Thoracic aorta (tissue), 2 donors: ENCODE data around the gene BTBD2. TPM values are rescaled to one million over a fixed set of nuclear protein-coding genes. Genes with fewer than 3 reads are reported as not detected.
A peak's percentile ranks its signal among the peaks of the same experiment; 100 is the strongest.

Experiments
- ATAC-seq: fragments of 150-250 bp; one replicate; pipeline ENCODE4 v1.8.0; 2017; ENCODE audit warnings: low read depth; ENCODE audit not compliant: insufficient number of reproducible peaks, low FRiP score
- DNase-seq: peaks from one replicate; pipeline ENCODE4 v3.0.0-alpha.2; 2020; ENCODE audit warnings: low spot score
- H3K27ac ChIP-seq, 2 donors: fragments of 200-600 bp; sonication (generic); 1 replicate in 1 of 2; 2 replicates in 1 of 2; pipeline ENCODE4 v1.5.1; 2016; ENCODE audit warnings: mild to moderate bottlenecking in 2 of 2, moderate library complexity in 2 of 2
- H3K27me3 ChIP-seq: fragments of 200-600 bp; sonication (generic); replicated peaks from 2 replicates; pipeline ENCODE4 v1.6.0; 2016; ENCODE audit warnings: mild to moderate bottlenecking; ENCODE audit not compliant: insufficient read depth
- H3K36me3 ChIP-seq: fragments of 200-600 bp; sonication (generic); one replicate; pipeline ENCODE4 v1.5.1; 2016
- H3K4me1 ChIP-seq, 2 donors: fragments of 200-600 bp; sonication (generic); 1 replicate in 1 of 2; 2 replicates in 1 of 2; pipeline versions ENCODE4 v1.5.1 to v1.6.0; 2016; ENCODE audit warnings: low read depth in 2 of 2, mild to moderate bottlenecking in 1 of 2; ENCODE audit not compliant: control insufficient read depth in 1 of 2
- H3K4me3 ChIP-seq: fragments of 200-600 bp; sonication (generic); 2 replicates; pipeline ENCODE4 v1.5.1; 2016; ENCODE audit warnings: mild to moderate bottlenecking
- H3K9me3 ChIP-seq: fragments of 200-600 bp; sonication (generic); 2 replicates; pipeline ENCODE4 v1.5.1; 2016
- total RNA-seq, 2 donors: library from RNA; depleted of rRNA; stranded (reverse); fragments of >200 nt; gene quantifications; one replicate each; pipeline versions ENCODE4 v1.1.0 to v1.2.3, GENCODE V29; 2016
- TF ChIP-seq, protein P1 (sequence below): fragments of 200-600 bp; sonication (generic); IDR thresholded peaks from one replicate; pipeline ENCODE4 v1.5.1; 2019; ENCODE audit warnings: antibody characterized with exemption

Gene BTBD2
- total RNA-seq, 2 donors from 2014 or later = 43.2 to 107 TPM

DNA sequence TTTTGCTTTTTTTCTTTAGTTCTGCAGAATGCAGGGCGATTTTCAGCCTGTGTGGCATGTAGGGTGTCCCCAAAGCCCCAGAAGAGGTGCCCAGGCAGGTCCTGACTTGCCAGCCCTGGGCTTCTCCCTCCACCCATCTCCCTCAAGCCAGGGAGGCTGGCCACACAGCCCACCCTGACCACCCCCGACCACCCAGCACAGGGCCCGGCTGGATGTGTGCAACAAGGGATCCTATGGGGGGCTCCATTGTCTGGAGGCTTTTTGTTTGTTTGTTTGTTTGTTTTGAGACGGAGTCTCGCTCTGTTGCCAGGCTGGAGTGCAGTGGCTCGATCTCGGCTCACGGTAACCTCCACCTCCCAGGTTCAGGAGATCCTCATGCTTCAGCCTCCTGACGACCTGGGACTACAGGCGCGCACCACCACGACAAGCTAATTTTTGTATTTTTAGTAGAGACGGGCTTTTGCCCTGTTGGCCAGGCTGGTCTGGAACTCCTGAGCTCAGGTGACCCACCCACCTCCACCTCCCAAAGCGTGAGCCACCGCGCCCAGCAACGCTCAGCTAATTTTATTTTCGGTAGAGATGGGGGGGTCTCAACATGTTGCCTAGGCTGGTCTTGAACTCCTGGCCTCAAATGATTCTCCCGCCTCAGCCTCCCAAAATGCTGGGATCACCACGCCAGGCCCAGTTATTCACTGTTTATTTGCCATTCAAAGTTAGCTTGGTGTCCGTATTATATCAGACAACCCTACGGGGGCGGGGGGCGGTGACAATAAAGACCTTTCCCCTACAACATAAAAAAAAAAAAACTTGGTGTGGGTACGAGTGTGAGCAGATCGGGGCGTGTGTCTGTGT lies 43.3 kb upstream of the BTBD2 start:
- peak overlapping the region; percentile 95 to 96 for H3K27ac ChIP-seq
- H3K27me3 ChIP-seq = no peaks in the 10 kb centered on the region
- no peak overlapping the region for H3K4me3 ChIP-seq
- no peaks in the 10 kb centered on the region for H3K9me3 ChIP-seq
- no peaks in the 10 kb centered on the region for H3K36me3 ChIP-seq
- DNase-seq (no peak), ATAC-seq (no peak)
- H3K4me1 ChIP-seq = peaks cover 29 to 49% of the 10 kb centered on the region in 2 donors
- TF ChIP-seq, protein P1, sequence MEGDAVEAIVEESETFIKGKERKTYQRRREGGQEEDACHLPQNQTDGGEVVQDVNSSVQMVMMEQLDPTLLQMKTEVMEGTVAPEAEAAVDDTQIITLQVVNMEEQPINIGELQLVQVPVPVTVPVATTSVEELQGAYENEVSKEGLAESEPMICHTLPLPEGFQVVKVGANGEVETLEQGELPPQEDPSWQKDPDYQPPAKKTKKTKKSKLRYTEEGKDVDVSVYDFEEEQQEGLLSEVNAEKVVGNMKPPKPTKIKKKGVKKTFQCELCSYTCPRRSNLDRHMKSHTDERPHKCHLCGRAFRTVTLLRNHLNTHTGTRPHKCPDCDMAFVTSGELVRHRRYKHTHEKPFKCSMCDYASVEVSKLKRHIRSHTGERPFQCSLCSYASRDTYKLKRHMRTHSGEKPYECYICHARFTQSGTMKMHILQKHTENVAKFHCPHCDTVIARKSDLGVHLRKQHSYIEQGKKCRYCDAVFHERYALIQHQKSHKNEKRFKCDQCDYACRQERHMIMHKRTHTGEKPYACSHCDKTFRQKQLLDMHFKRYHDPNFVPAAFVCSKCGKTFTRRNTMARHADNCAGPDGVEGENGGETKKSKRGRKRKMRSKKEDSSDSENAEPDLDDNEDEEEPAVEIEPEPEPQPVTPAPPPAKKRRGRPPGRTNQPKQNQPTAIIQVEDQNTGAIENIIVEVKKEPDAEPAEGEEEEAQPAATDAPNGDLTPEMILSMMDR = no peak

DNA sequence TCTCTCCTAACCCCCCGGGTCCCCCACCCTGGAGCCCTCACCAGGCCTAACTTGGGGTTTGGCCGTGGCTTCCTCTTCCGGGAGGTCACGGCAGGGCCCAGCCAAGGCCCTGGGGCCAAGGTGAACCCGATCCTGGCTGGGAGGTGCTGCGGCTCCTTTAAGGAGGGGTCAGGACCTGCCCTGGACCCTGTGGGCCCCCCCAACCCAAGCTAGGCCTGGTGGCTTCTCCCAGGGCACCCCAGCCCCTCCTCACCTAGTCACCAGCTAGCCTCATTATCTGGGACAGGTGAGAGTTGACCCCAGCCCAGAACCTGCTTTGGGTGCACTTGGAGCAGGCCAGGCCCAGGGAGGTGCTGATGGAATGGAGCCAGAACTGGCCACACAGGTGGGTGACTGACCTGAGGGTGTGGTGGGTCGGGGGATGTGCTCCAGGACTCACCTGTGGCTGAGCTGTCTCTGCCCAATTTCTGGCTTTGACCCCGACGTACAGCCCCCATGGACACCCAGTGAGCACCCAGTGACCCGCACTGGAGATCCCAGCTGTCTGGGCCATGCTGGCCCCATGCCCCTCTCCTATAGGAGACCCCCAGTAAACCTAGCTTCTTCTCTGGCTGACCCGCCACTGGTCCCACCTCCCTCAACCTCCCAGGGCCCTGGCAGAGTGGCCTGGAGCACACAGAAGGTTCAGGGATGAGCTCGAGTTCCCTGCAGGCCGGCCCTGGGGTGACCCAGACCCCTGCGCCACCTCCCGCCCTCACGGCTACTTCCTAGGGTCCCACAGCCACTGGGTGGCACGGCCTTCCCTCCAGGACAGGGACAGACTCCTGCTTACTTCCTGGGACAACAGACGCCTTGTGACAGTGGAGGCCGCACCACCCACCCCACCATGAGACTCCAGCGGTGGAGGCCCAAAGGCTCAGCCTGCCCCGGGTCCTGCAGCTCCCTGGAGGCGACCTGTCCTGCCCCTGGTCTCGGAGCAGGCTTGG lies 42.3 kb upstream of the BTBD2 start:
- H3K36me3 ChIP-seq = no peaks in the 10 kb centered on the region
- no peaks in the 10 kb centered on the region for H3K27me3 ChIP-seq
- no peaks in the 10 kb centered on the region for H3K9me3 ChIP-seq
- ATAC-seq = no peak
- no peak for DNase-seq
- peak overlapping the region; percentile 95 to 96 for H3K27ac ChIP-seq
- TF ChIP-seq, protein P1 = no peak
- no peak overlapping the region for H3K4me3 ChIP-seq
- peaks cover 29 to 50% of the 10 kb centered on the region in 2 donors for H3K4me1 ChIP-seq

DNA sequence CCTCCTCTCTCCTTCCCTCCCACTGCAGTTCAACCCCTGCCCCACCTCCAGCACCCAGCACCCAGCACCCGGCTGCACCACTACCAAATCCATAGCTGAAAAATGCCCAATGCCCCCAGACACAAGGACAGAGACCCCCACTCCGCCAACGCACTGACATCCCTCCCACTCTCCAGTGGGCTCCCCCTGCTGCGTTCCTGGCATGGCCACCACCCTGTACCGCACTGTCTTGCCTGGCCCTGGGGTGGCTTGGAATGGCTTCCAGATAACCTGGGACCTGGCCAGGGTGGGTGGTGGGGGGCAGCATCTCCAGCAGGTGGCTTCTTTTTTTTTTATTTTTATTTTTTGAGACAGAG lies 41.3 kb upstream of the BTBD2 start:
- TF ChIP-seq, protein P1 = no peak
- Histone ChIP-seq H3K27me3 (no peaks in the 10 kb centered on the region), H3K27ac (peak overlapping the region; percentile 69 to 96), H3K4me3 (no peak overlapping the region), H3K4me1 (peaks cover 26 to 48% of the 10 kb centered on the region in 2 donors), H3K36me3 (no peaks in the 10 kb centered on the region), H3K9me3 (no peaks in the 10 kb centered on the region)
- DNase-seq = no peak
- ATAC-seq = no peak

DNA sequence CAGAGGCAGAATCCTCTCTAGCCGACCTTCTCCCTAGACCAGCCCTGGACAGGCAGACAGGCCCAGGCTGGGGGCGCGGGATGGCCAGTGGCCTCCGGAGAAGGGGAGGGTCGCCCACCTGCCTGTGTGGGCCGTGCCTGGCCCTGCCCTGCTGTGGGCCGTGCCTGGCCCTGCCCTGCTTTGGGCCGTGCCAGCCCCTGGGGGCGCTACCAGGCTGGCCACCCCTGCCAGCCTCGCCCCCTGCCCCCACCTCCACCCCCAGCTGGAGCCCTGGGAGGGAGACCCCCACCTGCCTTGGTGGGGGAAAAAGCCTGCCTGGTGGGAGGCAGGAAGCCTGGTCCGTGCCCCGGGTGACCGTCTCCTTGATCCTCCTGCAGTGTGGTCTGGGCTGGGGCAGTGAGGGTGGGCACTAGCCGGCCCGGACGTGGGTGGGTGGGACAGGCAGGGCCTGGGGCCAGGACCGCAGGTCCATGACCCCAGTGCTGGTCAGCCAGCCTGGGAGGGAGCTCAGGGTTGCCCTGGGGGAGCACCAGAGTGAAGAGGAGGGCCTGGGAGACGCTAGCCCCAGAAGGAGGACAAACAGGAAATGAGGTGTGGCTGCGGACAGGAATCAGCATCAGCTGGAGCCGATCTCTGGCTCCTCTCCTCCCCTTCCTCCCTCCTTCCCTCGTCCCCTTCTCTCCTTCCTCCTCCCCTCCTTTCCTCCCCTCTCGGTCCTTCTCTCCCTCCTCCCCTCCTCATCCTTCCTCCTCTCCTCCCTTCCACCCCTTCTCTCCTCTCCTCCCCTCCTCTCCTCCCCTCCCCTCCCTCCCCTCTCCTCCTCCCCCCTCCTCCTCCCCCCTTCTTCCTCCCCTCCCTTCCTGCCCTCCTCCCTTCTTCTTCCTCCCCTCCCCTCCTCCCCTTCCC lies 40.7 kb upstream of the BTBD2 start:
- DNase-seq = no peak
- Histone ChIP-seq H3K9me3 (no peaks in the 10 kb centered on the region), H3K36me3 (no peaks in the 10 kb centered on the region), H3K4me3 (peak overlapping the region; percentile 53), H3K4me1 (peaks cover 26 to 51% of the 10 kb centered on the region in 2 donors), H3K27me3 (no peaks in the 10 kb centered on the region), H3K27ac (peak overlapping the region; percentile 69 to 87)
- TF ChIP-seq, protein P1 = no peak
- no peak for ATAC-seq
